KBM-7 (cell line): ENCODE measurements around the gene TMEM119.

Experiments
- DNase-seq: peaks from one replicate; pipeline ENCODE4 v3.0.0-alpha.2; 2015
- in situ Hi-C: fragments of 300-500 bp; cut with MboI; formaldehyde crosslinking; loops from 2 replicates; pipeline ENCODE4 v1.14.3; 2020; ENCODE audit warnings: low sequenced_read_pairs, low pct_unique_long_range_greater_than_20kb, mixed read lengths

TMEM119 gene

DNA sequence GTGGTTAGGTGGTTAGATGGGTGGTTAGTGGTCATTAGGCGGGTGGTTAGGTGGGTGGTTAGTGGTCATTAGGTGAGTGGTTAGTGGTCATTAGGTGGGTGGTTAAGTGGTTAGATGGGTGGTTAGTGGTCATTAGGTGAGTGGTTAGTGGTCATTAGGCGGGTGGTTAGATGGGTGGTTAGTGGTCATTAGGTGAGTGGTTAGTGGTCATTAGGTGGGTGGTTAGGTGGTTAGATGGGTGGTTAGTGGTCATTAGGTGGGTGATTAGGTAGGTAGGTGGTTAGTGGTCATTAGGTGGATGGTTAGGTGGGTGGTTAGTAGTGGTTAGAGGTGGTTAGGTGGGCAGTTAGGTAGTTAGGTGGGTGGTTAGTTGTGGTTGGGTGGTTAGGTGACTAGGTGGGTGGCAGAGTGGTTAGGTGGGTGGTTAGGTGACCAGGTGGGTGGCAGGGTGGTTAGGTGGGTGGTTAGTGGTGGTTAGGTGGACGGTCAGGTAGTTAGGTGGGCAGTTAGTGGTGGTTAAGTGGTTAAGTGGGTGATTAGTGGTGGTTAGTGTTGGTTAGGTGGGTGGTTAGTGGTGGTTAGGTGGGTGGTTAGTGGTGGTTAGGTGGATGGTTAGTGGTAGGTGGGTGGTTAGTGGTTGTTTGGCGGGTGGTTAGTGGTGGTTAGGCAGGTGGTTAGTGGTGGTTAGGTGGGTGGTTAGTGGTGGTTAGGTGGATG lies 8.0 kb upstream of the TMEM119 start:
- in situ Hi-C loops: no loop called here
- no peak for DNase-seq

DNA sequence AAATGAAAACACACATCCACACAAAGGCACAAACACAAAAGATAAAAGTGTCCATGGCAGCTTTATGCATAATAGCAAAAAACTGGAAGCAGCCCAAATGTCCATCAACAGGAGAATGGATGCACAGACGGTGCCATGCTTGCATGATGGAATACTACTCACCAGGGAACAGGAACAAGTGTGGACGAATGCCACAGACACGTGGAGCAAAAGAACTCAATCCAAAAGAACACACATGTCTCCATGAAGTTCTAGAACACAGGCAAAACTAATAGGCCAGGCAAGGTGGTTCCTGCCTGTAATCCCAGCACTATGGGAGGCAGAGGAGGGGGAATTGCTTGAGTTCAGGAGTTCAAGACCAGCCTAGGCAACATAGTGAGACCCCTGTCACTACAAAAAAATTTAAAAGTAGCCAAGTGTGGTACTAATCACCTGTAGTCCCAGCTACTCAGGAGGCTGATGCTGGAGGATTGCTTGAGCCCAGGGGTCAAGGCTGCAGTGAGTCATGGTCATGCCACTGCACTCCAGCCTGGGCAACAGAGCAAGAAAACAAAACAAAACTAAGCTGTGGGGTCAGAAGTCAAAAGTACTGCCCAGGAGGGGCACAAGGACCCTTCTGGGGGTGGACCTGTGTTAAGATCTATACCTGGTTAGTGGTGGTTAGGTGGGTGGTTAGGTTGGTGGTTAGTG lies 7.3 kb upstream of the TMEM119 start:
- in situ Hi-C loops: no loop called here
- DNase-seq: peak; percentile 28

DNA sequence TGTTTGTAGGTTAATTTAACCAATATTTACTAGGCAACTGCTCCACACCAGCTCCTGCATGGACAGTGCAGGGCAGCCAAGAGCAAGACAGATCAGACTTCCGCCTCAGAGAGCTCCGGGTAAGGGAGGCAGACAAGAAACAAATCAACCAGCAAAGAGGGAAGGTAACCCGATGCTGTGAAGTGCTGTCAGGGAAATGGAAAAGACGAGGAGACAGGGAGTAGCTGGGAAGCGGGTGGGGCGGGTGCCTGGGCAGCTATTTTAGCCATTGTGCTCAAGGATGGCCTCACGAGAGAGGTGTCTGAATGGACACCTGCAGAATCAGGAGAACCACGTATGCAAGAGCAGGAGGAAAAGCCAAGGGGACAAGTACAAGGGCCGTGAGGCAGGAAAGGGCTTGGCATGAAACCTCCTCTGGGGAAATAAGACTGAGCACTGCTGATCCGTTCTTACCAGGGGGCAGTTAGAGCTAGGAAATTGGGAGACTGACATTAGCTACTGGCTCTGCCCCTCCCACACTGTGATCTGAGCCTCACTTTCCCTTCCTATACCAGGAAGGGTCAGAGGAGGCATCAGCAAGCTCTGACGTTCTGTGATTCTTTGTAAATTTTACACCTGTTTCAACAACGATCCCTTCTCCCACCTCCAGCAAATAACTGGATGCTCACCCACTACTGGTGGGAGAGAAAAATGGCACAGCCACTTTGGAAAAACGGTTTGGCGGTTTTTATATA lies 6.5 kb upstream of the TMEM119 start:
- DNase-seq: no peak
- in situ Hi-C loops: no loop called here

DNA sequence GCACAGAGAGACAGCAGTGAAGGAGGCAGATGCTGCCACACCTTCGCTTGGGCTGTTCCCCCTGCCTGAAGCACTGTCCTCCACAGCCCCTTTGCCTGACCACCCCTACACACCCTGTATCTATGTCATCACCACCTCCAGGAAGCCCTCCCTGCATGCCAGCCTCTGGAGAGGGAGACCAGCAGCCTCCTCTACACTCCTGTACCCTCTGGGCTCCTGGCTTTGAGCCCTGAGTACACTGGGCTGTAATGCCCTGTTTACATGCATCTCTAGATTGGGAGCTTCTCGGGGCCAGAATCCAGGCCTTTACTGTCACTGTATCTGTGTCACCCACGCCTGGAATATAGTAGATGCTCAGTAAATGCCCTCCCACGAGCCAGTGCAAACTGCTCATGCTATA lies 5.9 kb upstream of the TMEM119 start:
- DNase-seq: no peak
- in situ Hi-C loops: no loop called here

GRCh38 chr12:108602976-108603704 lies 5.3 kb upstream of the TMEM119 start:
- no peak for DNase-seq
- in situ Hi-C loops: no loop called here

DNA sequence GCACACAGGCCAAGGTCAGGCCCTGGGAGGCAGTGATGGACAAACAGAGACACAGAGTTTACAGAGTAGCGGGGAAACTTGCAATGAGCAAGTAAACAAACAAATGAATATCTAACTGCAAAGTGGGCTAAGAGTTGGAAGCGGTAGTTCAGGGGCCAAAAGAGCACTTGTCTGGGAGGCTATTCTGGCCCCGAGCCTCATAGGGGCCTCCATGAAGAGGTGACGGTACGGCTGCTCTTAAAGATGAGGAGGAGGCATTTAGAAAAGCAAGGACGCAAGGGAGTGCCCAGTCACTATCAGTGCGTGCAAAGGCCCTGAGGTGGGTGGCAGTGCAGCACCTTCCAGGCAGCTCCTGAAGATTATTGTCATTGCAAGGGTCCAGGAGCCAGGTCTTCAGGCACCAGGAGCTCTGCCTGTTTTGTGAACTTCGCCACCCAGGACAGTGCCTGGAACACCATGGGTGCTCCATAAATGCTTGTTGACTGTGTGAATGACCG lies 4.4 kb upstream of the TMEM119 start:
- no peak for DNase-seq

DNA sequence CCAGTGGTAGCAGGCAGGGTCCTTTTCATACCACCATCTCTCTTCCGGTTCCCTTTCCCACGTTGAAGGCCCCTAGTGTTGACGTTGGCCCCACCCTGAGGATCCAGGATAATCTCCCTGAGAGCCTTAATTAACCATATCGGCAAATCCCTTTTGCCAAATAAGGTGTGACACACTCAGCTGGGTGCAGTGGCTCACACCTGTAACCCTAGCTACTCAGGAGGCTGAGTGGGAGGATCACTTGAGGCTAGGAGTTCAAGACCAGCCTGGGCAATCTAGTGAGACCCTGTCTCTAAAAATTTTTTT lies 2.8 kb upstream of the TMEM119 start:
- no peak for DNase-seq
- in situ Hi-C loops: no loop called here

More for the DNA sequence above, 4.4 kb upstream of the TMEM119 start:
- in situ Hi-C loops: no loop called here

- in situ Hi-C loops: no loop called here
- no peak for DNase-seq
Observed at GRCh38 chr12:108599948-108600701, 2.2 kb upstream of the TMEM119 start.

- no peak for DNase-seq
- in situ Hi-C loops: no loop called here
Observed at GRCh38 chr12:108599541-108599940, 1.7 kb upstream of the TMEM119 start.

DNA sequence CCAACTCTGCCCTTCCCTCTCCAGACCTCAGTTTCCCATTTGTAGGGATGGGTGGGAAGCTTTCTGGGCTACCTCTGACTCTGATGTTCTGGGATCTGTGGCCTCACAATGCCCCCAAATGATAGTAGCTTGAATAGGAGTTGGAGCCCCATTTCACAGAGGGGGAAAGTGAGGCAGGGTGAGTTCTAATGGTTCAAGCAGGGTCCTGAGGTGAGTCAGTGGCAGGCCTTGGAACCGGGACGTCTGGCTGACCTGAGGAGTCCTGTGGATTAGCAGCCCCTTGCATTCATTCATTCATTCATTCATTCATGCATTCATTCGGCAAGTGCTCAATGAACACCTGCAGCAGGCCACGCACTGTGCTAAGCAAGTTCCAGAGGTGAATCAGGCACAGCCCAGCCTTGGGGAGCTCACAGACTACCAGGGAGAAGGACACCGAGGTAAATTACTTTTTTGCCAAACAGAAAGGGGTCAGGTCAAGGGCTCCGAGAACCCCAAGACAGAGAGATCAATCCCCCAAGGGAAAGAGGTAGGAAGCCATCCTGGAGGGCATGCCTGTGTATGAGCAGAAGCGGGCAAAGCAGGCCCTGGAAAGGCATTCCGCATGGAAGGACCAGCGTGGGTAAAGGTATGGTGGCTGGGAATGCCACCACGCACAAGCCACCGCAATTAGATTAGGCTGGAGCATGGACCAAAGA lies 818 bp upstream of the TMEM119 start:
- no peak for DNase-seq
- in situ Hi-C loops: no loop called here

GRCh38 chr12:108596854-108597558 lies 878 bp downstream of the TMEM119 start:
- no peak for DNase-seq
- in situ Hi-C loops: no loop called here

GRCh38 chr12:108595711-108596647 lies 1.9 kb downstream of the TMEM119 start:
- no peak for DNase-seq
- in situ Hi-C loops: no loop called here

- no peak for DNase-seq
- in situ Hi-C loops: no loop called here
Observed at GRCh38 chr12:108594960-108595710, 2.7 kb downstream of the TMEM119 start.

DNA sequence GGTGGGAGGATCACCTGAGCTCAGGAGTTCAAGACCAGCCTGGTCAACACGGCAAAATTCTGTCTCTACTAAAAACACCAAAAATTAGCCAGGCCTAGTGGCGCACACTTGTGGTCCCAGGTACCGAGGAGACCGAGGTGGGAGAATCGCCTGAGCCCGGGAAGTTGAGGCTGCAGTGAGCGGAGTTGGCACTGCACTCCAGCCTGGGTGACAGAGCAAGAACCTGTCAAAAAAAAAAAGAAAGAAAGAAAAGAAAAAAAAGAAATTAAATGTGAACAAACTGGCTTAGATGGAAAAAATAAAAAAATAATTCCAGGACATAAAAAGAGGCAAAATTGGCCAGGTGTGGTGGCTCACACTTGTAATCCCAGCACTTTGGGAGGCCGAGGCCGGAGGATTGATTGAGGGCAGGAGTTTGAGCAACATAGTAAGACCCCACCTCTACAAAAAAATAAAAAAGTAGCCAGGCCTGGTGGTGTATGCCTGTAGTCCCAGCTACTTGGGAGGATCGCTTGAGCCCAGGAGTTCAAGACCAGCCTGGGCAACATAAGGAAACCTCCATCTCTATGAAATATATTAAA lies 3.5 kb downstream of the TMEM119 start:
- in situ Hi-C loops: no loop called here
- no peak for DNase-seq

DNA sequence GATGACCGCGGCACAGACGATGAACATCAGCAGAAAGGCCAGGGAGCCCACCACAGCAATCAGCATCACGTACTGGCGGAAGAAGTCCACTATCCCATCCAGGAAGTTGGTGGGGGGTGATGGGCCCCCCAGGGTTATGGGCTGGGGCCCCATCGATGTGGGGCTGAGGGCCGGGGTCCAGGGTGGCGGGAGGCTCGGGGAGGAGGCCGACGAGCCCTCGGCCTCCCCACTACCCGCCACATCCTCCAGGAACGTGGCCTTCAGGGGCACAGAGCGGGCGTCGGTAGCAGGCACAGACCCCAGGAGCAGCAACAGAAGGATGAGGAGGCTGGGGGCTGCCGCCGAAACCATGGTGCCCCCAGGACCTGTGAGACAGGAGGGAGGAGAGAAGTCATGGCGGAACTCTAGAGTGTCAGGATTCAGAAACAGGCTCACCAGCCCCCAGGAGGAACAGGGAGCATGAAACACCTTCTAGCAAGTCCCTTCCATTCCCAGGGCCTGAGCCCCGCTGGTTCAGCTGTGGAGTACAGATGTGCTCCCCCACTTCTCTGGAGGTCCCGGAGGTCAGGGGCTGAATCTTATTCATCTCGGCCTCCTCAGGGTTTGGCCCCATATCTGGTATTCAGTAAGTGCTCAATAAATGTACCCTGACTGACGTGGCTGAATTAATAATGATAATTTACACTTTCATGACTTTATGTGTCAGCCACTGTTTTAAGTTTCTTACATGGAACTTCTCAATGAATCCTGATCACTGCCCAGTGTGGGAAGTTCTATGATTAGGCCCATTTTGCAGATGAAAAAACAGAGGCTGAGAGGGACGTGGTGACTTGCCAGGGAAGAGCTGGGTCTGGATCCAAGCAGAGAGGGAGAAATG lies 5.6 kb downstream of the TMEM119 start:
- in situ Hi-C loops: no loop called here
- DNase-seq: no peak
